22Rv1 (cell line): Measurements from ENCODE around the gene FAF1.

Experiments
- H3K27ac ChIP-seq: fragments of 450-650 bp; 2 replicates; pipeline ENCODE4 v1.5.1; 2017
- ZFX ChIP-seq: fragments of 450-650 bp; IDR thresholded peaks from 2 replicates; pipeline ENCODE4 v1.6.1; 2017; ENCODE audit warnings: antibody characterized with exemption, borderline replicate concordance
- TF ChIP-seq, protein P1 (sequence below): fragments of 450-650 bp; IDR thresholded peaks from 2 replicates; pipeline ENCODE4 v1.5.1; 2017; ENCODE audit warnings: mild to moderate bottlenecking

FAF1 gene

DNA sequence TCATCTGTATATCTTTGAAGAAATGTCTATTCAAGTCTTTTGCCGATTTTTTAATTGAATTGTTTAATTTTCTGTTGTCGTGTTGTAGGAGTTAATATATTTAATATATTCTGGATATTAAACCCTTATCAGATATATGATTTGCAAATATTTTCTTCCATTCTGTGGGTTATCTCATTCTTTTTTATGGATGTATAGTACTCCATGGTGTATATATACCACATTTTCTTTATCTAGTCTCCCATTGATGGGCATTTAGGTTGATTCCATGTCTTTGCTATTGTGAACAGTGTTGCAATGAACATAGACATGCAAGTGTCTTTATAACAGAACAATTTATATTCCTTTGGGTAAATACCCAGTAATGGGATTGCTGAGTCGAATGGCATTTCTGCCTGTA, 436.5 kb downstream of the FAF1 start:
- no peak for TF ChIP-seq ZFX
- TF ChIP-seq, protein P1, sequence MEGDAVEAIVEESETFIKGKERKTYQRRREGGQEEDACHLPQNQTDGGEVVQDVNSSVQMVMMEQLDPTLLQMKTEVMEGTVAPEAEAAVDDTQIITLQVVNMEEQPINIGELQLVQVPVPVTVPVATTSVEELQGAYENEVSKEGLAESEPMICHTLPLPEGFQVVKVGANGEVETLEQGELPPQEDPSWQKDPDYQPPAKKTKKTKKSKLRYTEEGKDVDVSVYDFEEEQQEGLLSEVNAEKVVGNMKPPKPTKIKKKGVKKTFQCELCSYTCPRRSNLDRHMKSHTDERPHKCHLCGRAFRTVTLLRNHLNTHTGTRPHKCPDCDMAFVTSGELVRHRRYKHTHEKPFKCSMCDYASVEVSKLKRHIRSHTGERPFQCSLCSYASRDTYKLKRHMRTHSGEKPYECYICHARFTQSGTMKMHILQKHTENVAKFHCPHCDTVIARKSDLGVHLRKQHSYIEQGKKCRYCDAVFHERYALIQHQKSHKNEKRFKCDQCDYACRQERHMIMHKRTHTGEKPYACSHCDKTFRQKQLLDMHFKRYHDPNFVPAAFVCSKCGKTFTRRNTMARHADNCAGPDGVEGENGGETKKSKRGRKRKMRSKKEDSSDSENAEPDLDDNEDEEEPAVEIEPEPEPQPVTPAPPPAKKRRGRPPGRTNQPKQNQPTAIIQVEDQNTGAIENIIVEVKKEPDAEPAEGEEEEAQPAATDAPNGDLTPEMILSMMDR, result no peak
- H3K27ac ChIP-seq, result no peak overlapping the region

DNA sequence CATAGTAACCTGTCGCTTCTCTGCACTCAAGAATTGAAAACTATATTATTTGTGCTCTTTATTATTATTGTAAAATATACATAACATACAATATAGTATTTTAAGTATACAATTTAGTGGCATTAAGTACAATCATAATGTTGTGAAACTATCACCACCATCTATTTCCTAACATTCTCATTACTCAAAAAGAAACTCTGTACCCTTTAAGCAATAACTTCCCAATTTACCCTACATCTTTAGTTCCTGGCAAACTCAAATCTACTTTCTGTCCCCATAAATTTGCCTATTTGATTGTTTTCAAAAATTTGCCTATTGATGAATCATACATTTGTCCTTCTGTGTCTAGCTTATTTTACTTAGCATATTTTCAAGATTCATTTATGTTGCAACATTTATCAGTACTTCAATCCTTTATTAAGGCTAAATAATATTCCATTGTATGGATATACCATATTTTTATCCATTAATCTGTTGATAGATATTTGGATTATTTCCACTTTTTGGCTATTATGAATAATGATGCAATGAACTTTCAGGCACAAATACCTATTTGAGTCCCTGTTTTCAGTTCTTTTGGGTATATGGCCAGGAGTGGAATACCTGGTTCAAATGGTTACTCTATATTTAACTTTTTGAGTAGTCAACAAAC, 437.2 kb downstream of the FAF1 start:
- TF ChIP-seq, protein P1, result no peak
- no peak for TF ChIP-seq ZFX

DNA sequence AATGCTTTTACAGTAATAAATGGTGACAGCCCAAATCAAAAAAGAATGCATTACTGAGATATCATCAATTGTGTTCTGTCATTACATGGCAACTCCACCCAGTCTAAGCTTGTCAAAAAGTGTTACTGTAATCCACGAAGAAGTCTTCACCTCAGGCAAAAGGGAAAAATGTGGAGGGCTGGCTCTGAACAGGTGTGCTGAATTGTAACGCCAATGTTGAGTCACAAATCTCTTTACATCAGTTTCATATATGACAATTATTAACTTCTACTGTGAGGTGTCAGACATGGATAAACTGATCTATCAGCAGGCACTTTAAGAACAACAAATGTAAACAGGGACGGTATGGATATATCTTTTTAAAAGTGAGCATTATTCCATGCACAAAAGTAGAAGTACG, 438.4 kb downstream of the FAF1 start:
- H3K27ac ChIP-seq, result no peak overlapping the region
- TF ChIP-seq, protein P1, result no peak
- TF ChIP-seq ZFX, result no peak

More for the DNA sequence above, 437.2 kb downstream of the FAF1 start:
- no peak overlapping the region for H3K27ac ChIP-seq

DNA sequence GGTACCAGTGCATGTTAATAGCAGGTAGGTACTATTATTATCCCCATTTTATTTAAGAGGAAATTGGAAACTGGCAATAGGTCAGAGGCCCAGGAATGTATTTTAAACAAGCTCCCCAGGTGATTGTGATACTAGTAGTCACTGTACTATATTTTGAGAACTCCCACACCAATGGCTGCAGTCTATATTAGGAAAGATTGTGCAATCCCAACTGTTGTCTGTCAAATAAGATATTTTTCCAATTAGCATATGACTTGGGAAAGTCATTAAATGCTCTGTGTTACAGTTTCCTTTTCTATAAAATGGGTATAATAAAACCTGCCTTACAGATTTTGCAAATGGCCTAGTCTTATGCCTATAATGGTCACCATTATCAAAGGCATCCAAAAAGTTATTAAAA, 442.6 kb downstream of the FAF1 start:
- TF ChIP-seq ZFX, result no peak
- TF ChIP-seq, protein P1, result no peak
- no peak overlapping the region for H3K27ac ChIP-seq

DNA sequence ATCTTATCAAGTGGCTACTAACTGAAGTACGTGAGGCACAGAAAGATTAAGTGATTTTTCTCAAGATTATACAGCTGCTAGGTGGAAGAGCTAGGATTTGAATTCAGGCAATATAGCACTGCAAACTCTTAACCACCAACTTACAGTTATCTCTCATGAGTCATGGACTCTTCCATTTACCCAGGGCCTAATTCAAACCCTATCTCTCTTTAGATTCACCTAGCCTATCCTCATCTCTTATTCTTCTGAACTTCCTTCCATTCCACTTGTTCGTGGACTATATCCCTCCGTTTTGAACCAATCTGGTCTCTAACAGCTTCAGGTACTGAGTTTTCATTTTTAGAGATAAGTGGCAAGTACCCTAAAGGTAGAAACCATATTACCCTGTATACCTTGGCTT, 444.0 kb downstream of the FAF1 start:
- no peak overlapping the region for H3K27ac ChIP-seq
- TF ChIP-seq, protein P1, result no peak
- no peak for TF ChIP-seq ZFX

DNA sequence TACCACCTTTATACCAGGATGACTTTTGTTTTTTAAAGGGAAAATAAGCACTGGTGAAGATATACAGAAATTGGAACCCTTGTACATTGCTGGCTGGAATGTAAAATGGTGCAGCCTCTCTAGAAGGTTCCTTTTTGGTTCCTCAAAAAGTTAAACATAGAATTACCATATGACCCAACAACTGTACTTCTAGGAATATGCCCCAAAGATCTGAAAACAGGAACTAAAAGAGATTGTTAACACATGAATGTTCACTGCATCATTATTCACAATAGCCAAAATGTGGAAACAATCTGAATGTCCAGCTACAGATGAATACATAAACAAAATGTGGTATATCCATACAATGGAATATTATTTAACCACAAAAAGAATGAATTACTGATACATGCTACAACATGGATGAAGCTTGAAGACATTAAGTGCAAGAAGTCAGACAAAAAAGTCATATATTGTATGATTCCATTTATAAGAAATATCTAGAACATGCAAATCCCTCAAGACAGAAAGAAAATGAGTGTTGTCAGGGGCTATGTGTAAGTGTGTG, 452.0 kb downstream of the FAF1 start:
- TF ChIP-seq ZFX, result no peak
- TF ChIP-seq, protein P1, result no peak
- no peak overlapping the region for H3K27ac ChIP-seq

DNA sequence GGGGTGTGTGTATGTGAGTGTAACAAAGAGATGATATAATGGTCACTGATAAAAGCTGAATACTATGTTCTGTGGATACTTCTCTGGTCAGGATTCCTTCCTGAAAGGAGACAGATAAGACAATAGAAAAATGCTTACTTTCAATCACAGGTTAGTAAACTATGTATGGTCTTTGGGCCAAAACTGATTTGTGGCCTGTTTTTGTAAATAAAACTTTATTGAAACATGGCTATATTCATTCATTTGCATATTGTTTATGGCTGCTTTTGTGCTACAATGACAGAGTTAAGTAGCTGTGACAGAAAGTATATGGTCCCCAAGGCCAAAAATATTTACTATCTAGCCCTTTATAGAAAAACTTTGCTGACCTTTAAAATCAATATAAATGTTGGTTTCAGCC, 454.6 kb downstream of the FAF1 start:
- no peak overlapping the region for H3K27ac ChIP-seq
- TF ChIP-seq, protein P1, result no peak
- no peak for TF ChIP-seq ZFX
